HepG2 (cell line): ENCODE results near the gene RPS15A. TPM values are rescaled to one million over a fixed set of nuclear protein-coding genes. Genes with fewer than 3 reads are reported as not detected.

Experiments used
- ATF7 ChIP-seq, 2 experiments: fragments of 450-650 bp in 1 of 2; sonication (generic) in 1 of 2; formaldehyde crosslinking in 1 of 2; IDR thresholded peaks; 2 replicates each; pipeline versions ENCODE4 v1.4.0 to v1.6.1; 2016 to 2020; ENCODE audit warnings: antibody characterized with exemption in 1 of 2, mild to moderate bottlenecking in 1 of 2, missing genetic modification reagents in 1 of 2
- BRF2 ChIP-seq: sonication (generic); formaldehyde crosslinking; IDR thresholded peaks from 2 replicates; pipeline ENCODE4 v1.8.1; 2022; ENCODE audit warnings: mild to moderate bottlenecking, missing genetic modification reagents
- FOSL2 ChIP-seq: sonication (generic); formaldehyde crosslinking; IDR thresholded peaks from 2 replicates; pipeline ENCODE4 v1.4.0; 2020; ENCODE audit warnings: missing genetic modification reagents
- HMG20B ChIP-seq: conservative IDR thresholded peaks from 2 replicates; pipeline ENCODE4 v1.6.1; 2016; ENCODE audit warnings: missing genetic modification reagents, missing compliant biosample characterization
- HOXA7 ChIP-seq: sonication (generic); formaldehyde crosslinking; IDR thresholded peaks from 2 replicates; pipeline ENCODE4 v1.8.1; 2022; ENCODE audit warnings: mild to moderate bottlenecking, missing genetic modification reagents, moderate library complexity
- LBX2 ChIP-seq: sonication (generic); formaldehyde crosslinking; IDR thresholded peaks from 2 replicates; pipeline ENCODE4 v1.5.0; 2020; ENCODE audit warnings: missing genetic modification reagents, mild to moderate bottlenecking, borderline replicate concordance
- MAFK ChIP-seq, 2 experiments: IDR thresholded peaks in 1 of 2; conservative IDR thresholded peaks in 1 of 2; 2 replicates each; pipeline ENCODE4 v1.6.1; 2011; ENCODE audit warnings: improper control_type of control experiment in 2 of 2, low read length in 2 of 2
- NFKB2 ChIP-seq: sonication (generic); formaldehyde crosslinking; IDR thresholded peaks from 2 replicates; pipeline ENCODE4 v1.4.0; 2020; ENCODE audit warnings: missing genetic modification reagents, borderline replicate concordance
- SMAD1 ChIP-seq: sonication (generic); formaldehyde crosslinking; IDR thresholded peaks from 2 replicates; pipeline ENCODE4 v1.4.0; 2020; ENCODE audit warnings: missing genetic modification reagents, low read depth, mild to moderate bottlenecking, borderline replicate concordance
- SP5 ChIP-seq: IDR thresholded peaks from 2 replicates; pipeline ENCODE4 v1.6.1; 2016; ENCODE audit warnings: low read depth, borderline replicate concordance
- TIGD3 ChIP-seq: sonication (generic); formaldehyde crosslinking; IDR thresholded peaks from 2 replicates; pipeline ENCODE4 v1.5.1; 2020; ENCODE audit warnings: mild to moderate bottlenecking, missing genetic modification reagents, borderline replicate concordance
- U2AF2 ChIP-seq: fragments of 200-400 bp; formaldehyde crosslinking; IDR thresholded peaks from 2 replicates; pipeline ENCODE4 v1.6.1; 2017; ENCODE audit warnings: low read depth, mild to moderate bottlenecking, low read length
- ZMAT3 ChIP-seq: sonication (generic); formaldehyde crosslinking; conservative IDR thresholded peaks from 2 replicates; pipeline ENCODE4 v1.7.0; 2021; ENCODE audit warnings: missing genetic modification reagents
- ZNF225 ChIP-seq: sonication (generic); formaldehyde crosslinking; IDR thresholded peaks from 2 replicates; pipeline ENCODE4 v1.4.0; 2020; ENCODE audit warnings: mild to moderate bottlenecking, missing genetic modification reagents
- ZNF691 ChIP-seq: sonication (generic); formaldehyde crosslinking; IDR thresholded peaks from 2 replicates; pipeline ENCODE4 v1.4.0; 2020; ENCODE audit warnings: missing genetic modification reagents, low read depth, mild to moderate bottlenecking, borderline replicate concordance
- ZNF749 ChIP-seq: sonication (generic); formaldehyde crosslinking; IDR thresholded peaks from 2 replicates; pipeline ENCODE4 v1.8.0; 2022; ENCODE audit warnings: mild to moderate bottlenecking, missing genetic modification reagents, moderate library complexity, borderline replicate concordance
- ZNF75D ChIP-seq: sonication (generic); formaldehyde crosslinking; IDR thresholded peaks from 2 replicates; pipeline ENCODE4 v1.8.1; 2023; ENCODE audit warnings: missing genetic modification reagents, mild to moderate bottlenecking, borderline replicate concordance
- ZNF776 ChIP-seq: sonication (generic); formaldehyde crosslinking; IDR thresholded peaks from 2 replicates; pipeline ENCODE4 v1.4.0; 2020; ENCODE audit warnings: mild to moderate bottlenecking, missing genetic modification reagents
- polyA plus RNA-seq, 8 experiments: library from polyadenylated mRNA; depleted of rRNA in 3 of 8; stranded (reverse) in 7 of 8; unstranded in 1 of 8; fragments of >200 nt; fragmentation: Illumina TruSeq in 4 of 8; extraction: Trizol in 4 of 8; gene quantifications; 2 replicates each; pipeline versions ENCODE4 v1.2.1 to v1.2.3, GENCODE V29; 2011 to 2016; ENCODE audit warnings: low read depth in 4 of 8, missing spikeins in 1 of 8, mixed read lengths in 1 of 8; ENCODE audit not compliant: insufficient read depth in 1 of 8
- total RNA-seq, 5 experiments: library from RNA; depleted of rRNA; stranded (reverse); fragments of >200 nt; fragmentation: Illumina TruSeq; extraction: Trizol; gene quantifications; 2 replicates each; pipeline ENCODE4 v1.2.3, GENCODE V29; 2016; ENCODE audit warnings: low read depth in 1 of 5
- TF ChIP-seq, protein P1 (sequence below): sonication (generic); formaldehyde crosslinking; conservative IDR thresholded peaks from 2 replicates; pipeline ENCODE4 v1.8.0; 2022; ENCODE audit warnings: mild to moderate bottlenecking, moderate library complexity, missing genetic modification reagents

The RPS15A gene
- total and polyA plus RNA-seq, 2 of the 13 experiments (the other 11 are each of a cell fraction or from before 2014, with no cell fraction given): 5,489 to 9,457 TPM

GRCh38 chr16:18789850-18790706, at the start of gene RPS15A (continued):
- TF ChIP-seq ATF7 (IDR thresholded peaks at IDR 0.05) (no peak), ATF7 (CRISPR knock-in tag; IDR thresholded peaks at IDR 0.05) (peak; percentile 68; the same call in 1 of the 2 replicates), ZNF776 (CRISPR knock-in tag) (peak; percentile 97), ZNF749 (CRISPR knock-in tag) (peak; percentile 94), SP5 (CRISPR knock-in tag) (peak; percentile 78), ZNF75D (no peak), NFKB2 (CRISPR knock-in tag) (peak; percentile 99), SMAD1 (CRISPR knock-in tag) (peak; percentile 96; the same call in 1 of the 2 replicates), ZNF225 (CRISPR knock-in tag) (peak; percentile 100), ZMAT3 (CRISPR knock-in tag) (peak; percentile 99), HMG20B (CRISPR knock-in tag) (peak; percentile 84), TIGD3 (CRISPR knock-in tag) (peak; percentile 99), FOSL2 (CRISPR knock-in tag) (peak; percentile 73), MAFK (conservative IDR thresholded peaks at IDR 0.05 in 1 of 2, IDR thresholded peaks at IDR 0.05 in 1 of 2; ENCODE audit: low read length in 2 of 2) (peak in 1 of 2 experiments; percentile 31; a peak in 1 of 4 replicates), LBX2 (CRISPR knock-in tag) (no peak), ZNF691 (CRISPR knock-in tag) (peak; percentile 93; the same call in 1 of the 2 replicates), HOXA7 (no peak), BRF2 (CRISPR knock-in tag) (peak; percentile 97), U2AF2 (0 out of 2 replicates have a peak, but pooled peaks have one; percentile 1)
- TF ChIP-seq, protein P1, sequence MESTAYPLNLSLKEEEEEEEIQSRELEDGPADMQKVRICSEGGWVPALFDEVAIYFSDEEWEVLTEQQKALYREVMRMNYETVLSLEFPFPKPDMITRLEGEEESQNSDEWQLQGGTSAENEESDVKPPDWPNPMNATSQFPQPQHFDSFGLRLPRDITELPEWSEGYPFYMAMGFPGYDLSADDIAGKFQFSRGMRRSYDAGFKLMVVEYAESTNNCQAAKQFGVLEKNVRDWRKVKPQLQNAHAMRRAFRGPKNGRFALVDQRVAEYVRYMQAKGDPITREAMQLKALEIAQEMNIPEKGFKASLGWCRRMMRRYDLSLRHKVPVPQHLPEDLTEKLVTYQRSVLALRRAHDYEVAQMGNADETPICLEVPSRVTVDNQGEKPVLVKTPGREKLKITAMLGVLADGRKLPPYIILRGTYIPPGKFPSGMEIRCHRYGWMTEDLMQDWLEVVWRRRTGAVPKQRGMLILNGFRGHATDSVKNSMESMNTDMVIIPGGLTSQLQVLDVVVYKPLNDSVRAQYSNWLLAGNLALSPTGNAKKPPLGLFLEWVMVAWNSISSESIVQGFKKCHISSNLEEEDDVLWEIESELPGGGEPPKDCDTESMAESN (CRISPR knock-in tag): peak; percentile 98
